Suprapubic skin (tissue), 3 donors: ENCODE measurements around the gene DTNBP1.

ENCODE experiments used
- POLR2AphosphoS5 ChIP-seq, 3 donors: sonication (generic); formaldehyde crosslinking; IDR thresholded peaks; one replicate each; pipeline ENCODE4 v1.6.1; 2017; ENCODE audit warnings: antibody characterized with exemption in 3 of 3
- TF ChIP-seq, protein P1 (sequence below), 2 donors: fragments of 200-600 bp in 1 of 2; fragments of 450-650 bp in 1 of 2; sonication (generic) in 1 of 2; IDR thresholded peaks; one replicate each; pipeline ENCODE4 v1.5.1; 2016 to 2019; ENCODE audit warnings: antibody characterized with exemption in 2 of 2, mild to moderate bottlenecking in 1 of 2, moderate library complexity in 1 of 2

DNA sequence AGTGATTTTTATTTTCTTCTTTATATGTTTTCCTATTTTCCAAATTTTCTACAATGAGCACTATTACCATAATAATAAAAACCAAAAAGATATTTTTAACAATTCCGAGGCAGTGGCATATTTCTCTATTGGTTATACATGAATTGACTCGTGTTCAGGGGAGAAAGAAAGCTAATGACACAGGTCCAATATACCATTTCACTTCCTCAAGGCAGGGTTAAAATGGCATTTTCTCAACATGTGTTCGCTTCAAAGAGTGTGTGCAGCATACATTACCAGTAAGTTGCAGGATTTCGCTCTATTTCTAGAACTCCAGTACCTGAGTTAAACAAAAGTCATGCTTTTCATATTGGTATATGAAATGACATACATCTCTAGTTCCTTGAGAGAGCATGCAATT lies 35.1 kb upstream of the DTNBP1 start:
- TF ChIP-seq POLR2AphosphoS5 (IDR thresholded peaks at IDR 0.05), result no peak
- TF ChIP-seq, protein P1, sequence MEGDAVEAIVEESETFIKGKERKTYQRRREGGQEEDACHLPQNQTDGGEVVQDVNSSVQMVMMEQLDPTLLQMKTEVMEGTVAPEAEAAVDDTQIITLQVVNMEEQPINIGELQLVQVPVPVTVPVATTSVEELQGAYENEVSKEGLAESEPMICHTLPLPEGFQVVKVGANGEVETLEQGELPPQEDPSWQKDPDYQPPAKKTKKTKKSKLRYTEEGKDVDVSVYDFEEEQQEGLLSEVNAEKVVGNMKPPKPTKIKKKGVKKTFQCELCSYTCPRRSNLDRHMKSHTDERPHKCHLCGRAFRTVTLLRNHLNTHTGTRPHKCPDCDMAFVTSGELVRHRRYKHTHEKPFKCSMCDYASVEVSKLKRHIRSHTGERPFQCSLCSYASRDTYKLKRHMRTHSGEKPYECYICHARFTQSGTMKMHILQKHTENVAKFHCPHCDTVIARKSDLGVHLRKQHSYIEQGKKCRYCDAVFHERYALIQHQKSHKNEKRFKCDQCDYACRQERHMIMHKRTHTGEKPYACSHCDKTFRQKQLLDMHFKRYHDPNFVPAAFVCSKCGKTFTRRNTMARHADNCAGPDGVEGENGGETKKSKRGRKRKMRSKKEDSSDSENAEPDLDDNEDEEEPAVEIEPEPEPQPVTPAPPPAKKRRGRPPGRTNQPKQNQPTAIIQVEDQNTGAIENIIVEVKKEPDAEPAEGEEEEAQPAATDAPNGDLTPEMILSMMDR (IDR thresholded peaks at IDR 0.05), result no peak
